Measurements from ENCODE around the gene PHRF1. TPM values are rescaled to one million over a fixed set of nuclear protein-coding genes. Genes with fewer than 3 reads are reported as not detected.

Gene PHRF1
- total RNA-seq, 1 experiment from 2014 or later, result 42.3 TPM

DNA sequence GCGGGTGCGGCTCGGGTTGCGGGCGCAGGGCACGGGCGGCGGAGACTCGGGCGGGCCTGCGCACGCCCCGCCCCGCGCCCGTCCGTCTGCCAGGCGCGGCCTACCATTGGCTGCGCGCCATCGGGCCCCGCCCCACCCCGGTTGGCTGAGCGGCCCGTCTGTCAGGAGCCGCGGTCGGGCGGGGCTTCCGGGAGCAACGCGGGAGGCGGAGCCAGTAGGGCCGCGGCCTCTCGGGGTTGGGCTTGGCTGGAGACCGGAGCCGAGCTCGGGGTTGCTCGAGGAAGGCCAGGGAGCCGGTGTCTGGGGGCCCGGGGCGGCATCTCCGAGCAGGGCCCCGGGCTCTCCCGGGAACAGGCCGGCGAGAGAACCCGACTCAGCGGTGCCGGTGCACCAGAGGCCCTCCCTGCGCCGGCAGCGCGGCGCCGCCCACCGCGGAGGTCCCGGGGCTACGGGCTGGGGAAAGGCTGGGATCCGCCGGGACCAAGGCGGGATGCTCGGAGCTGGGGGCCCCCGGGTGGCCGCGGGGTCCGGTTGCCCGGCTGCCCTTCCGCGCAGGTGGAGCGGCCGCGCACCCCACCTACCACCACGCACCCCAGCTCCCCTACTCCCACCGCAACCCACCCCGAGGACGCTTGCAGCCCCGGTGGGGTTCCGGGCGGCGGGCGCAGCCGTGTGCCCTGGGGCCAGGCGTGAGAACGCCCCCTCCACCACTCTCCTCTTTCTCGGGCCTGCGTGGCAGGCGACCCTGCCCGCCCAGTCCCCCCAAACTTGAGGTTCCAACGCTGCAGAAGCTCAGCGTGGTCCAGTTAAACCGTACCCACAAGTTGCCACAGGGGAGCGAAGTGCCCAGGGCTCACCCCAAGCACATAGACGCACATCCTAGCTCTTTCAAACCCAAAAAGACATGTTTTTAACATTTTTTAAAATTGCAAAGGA is 40.5 kb upstream of the PHRF1 start, which contains the start of gene HRAS:
HRAS (minus strand) TSS at position 58 of the 936 bp plus-strand sequence.
- Mint-ChIP-seq H3K27ac (ENCODE audit: unreplicated experiment) (peak within 1 kb of the TSS; percentile 89), H3K36me3 (ENCODE audit: insufficient read depth, unreplicated experiment) (peaks cover 56% of the 10 kb centered on the region), H3K27me3 (ENCODE audit: unreplicated experiment) (no peaks in the 10 kb centered on the region), H3K4me3 (ENCODE audit: low read depth, unreplicated experiment) (peak within 1 kb of the TSS; percentile 90), H3K4me1 (ENCODE audit: low read depth, unreplicated experiment) (peaks cover 7% of the 10 kb centered on the region), H3K9me3 (ENCODE audit: low read depth, unreplicated experiment) (no peaks in the 10 kb centered on the region)
- CTCF ChIA-PET, result interaction anchor here (0.6 to 2.1 kb wide), 4 partner anchors 15 to 40 kb away, joined by 3 to 6 read pairs (median 5); partner anchors contain the start of gene PHRF1
- intact Hi-C loops (cut with micrococcal nuclease; ENCODE audit: unreplicated experiment), result no loop called here
- peak; percentile 98 for DNase-seq
- TF ChIP-seq, protein P1, sequence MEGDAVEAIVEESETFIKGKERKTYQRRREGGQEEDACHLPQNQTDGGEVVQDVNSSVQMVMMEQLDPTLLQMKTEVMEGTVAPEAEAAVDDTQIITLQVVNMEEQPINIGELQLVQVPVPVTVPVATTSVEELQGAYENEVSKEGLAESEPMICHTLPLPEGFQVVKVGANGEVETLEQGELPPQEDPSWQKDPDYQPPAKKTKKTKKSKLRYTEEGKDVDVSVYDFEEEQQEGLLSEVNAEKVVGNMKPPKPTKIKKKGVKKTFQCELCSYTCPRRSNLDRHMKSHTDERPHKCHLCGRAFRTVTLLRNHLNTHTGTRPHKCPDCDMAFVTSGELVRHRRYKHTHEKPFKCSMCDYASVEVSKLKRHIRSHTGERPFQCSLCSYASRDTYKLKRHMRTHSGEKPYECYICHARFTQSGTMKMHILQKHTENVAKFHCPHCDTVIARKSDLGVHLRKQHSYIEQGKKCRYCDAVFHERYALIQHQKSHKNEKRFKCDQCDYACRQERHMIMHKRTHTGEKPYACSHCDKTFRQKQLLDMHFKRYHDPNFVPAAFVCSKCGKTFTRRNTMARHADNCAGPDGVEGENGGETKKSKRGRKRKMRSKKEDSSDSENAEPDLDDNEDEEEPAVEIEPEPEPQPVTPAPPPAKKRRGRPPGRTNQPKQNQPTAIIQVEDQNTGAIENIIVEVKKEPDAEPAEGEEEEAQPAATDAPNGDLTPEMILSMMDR (IDR thresholded peaks at IDR 0.05; ENCODE audit: unreplicated experiment), result no peak
- no TSS peak for BruUV-seq (replicated peaks)

DNA sequence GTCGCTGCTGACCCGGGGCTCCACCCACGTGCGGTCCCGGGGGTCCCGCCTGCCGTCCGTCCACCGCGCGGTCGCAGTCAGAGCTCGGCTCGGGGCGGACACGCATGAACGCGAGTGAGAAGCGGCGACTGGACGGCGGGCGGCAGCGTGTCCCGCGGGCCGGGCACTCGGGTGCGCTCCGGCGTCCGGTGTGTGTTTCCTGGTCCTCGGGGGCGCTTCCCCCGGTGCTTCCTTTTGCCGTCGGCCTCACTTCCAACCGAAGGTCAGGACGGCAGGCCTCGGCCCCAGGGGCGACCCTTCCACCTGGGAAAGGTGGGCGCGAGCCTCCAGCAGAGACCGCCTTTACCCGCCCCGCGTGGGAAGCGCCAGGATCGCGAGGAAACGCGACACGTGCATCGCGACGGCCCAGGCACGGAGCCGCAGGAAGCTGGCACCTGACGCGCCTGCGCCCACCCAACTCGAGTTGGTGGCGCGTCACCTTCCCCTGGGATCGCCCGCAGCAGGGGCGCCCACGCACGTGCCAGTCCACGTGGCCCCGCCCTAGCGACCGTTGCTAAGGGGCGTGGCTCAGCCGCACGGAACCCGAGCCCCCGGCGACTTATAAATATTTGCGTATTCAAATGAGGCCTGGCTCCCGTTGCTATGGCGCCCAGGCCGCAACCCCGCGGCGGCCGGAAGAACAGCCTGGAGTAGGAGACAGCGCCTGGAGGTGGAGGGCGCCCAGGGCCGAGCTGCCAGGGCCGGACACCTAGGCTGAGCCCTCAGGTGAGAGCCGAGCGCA is 39.2 kb upstream of the PHRF1 start, which contains the start of gene LRRC56:
LRRC56 (plus strand) TSS at position 687 of the 781 bp plus-strand sequence. CDS start 3,158 bp downstream, outside the sequence.
- CTCF ChIA-PET, result interaction anchor here (2.1 kb wide), 1 partner anchor 18 kb away, joined by 6 read pairs; no protein-coding TSS in a partner anchor
- Mint-ChIP-seq H3K9me3 (ENCODE audit: low read depth, unreplicated experiment) (no peaks in the 10 kb centered on the region), H3K4me1 (ENCODE audit: low read depth, unreplicated experiment) (peaks cover 7% of the 10 kb centered on the region), H3K27me3 (ENCODE audit: unreplicated experiment) (no peaks in the 10 kb centered on the region), H3K4me3 (ENCODE audit: low read depth, unreplicated experiment) (peak within 1 kb of the TSS; percentile 90), H3K27ac (ENCODE audit: unreplicated experiment) (peak within 1 kb of the TSS; percentile 89), H3K36me3 (ENCODE audit: insufficient read depth, unreplicated experiment) (peaks cover 56% of the 10 kb centered on the region)
- peak; percentile 89 for DNase-seq
- TF ChIP-seq, protein P1 (IDR thresholded peaks at IDR 0.05; ENCODE audit: unreplicated experiment), result no peak
- no TSS peak for BruUV-seq (replicated peaks)
- intact Hi-C loops (cut with micrococcal nuclease; ENCODE audit: unreplicated experiment), result no loop called here

DNA sequence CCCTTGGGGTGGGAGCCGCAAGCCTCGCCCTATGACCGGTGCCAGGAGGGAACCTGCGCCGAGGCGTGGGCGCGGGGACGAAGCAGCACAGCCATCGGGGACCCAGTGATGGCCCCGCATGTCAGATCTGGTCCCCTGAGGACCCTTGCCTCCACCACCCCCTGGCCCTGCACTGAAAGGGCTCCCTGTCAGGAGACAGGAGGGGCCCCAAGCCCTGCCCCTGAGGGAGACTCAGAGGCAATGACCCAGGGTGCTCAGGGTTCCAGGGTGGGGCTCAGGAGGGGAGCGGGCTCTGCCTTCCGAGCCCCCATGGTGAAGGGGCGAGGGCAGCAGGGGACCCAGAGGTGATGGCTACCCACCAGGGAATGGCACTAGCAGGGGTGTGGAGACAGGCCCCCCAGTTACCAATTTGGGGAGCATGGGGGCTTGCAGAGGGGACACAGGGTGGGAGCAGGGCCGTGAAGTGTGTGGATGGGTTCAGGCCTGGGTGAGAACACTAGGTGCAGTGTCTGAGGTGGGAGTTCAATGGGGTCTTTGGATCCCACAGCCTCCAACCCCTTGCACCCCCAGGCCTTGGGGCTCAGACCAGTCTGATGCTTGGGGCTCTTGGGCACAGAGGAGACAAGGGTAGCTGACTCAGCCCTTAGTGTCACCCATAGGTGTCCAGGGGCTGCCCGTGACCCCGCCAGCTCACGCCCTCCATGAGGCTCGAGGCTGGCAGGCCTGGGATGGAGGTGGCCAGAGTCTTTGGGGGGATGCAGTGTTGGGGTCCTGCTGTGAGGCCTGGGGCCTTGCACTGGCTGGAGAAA is 38.4 kb upstream of the PHRF1 start:
- no peaks in the 10 kb centered on the region for H3K9me3 Mint-ChIP-seq (ENCODE audit: low read depth, unreplicated experiment)
- no peaks in the 10 kb centered on the region for H3K27me3 Mint-ChIP-seq (ENCODE audit: unreplicated experiment)
- no peak for DNase-seq
- CTCF ChIA-PET, result no interaction called here
- no TSS peak for BruUV-seq (replicated peaks)
- H3K4me1 Mint-ChIP-seq (ENCODE audit: low read depth, unreplicated experiment), result peaks cover 7% of the 10 kb centered on the region
- H3K27ac Mint-ChIP-seq (ENCODE audit: unreplicated experiment), result peak overlapping the region; percentile 66
- peaks cover 48% of the 10 kb centered on the region for H3K36me3 Mint-ChIP-seq (ENCODE audit: insufficient read depth, unreplicated experiment)
- H3K4me3 Mint-ChIP-seq (ENCODE audit: low read depth, unreplicated experiment), result peak overlapping the region; percentile 90
- TF ChIP-seq, protein P1 (IDR thresholded peaks at IDR 0.05; ENCODE audit: unreplicated experiment), result no peak
- intact Hi-C loops (cut with micrococcal nuclease; ENCODE audit: unreplicated experiment), result no loop called here

Data from Calu3 (cell line).